Lung (tissue), 12 donors: ENCODE results near the gene L3MBTL4. TPM values are rescaled to one million over a fixed set of nuclear protein-coding genes. Genes with fewer than 3 reads are reported as not detected.

Source experiments
- ATAC-seq: fragments of 200-7000 bp; cut with Tn5 transposase; one replicate; pipeline ENCODE4 v1.9.1; 2020; ENCODE audit warnings: moderate number of reproducible peaks; ENCODE audit not compliant: insufficient read depth, low FRiP score
- DNase-seq, 3 donors: peaks; one replicate each; pipeline ENCODE4 v3.0.0-alpha.2; 2013 to 2017
- H3K27ac ChIP-seq, 2 donors: one replicate each; pipeline ENCODE4 v1.5.1; 2013; ENCODE audit warnings: mild to moderate bottlenecking in 2 of 2, moderate library complexity in 2 of 2, control low read depth in 1 of 2, inconsistent platforms in 1 of 2, low read depth in 1 of 2, low read length in 1 of 2
- H3K27me3 ChIP-seq, 3 donors: one replicate each; pipeline ENCODE4 v1.5.1; 2013; ENCODE audit warnings: low read length in 2 of 3; ENCODE audit not compliant: control insufficient read depth in 3 of 3, insufficient read depth in 3 of 3
- H3K36me3 ChIP-seq, 4 donors: one replicate each; pipeline ENCODE4 v1.5.1; 2013; ENCODE audit warnings: low read length in 4 of 4, mild to moderate bottlenecking in 1 of 4, moderate library complexity in 1 of 4; ENCODE audit not compliant: control insufficient read depth in 4 of 4, insufficient read depth in 4 of 4
- H3K4me1 ChIP-seq, 5 donors: one replicate each; pipeline ENCODE4 v1.5.1; 2013; ENCODE audit warnings: low read length in 5 of 5, mild to moderate bottlenecking in 2 of 5, moderate library complexity in 1 of 5; ENCODE audit not compliant: control insufficient read depth in 5 of 5, insufficient read depth in 5 of 5
- H3K4me3 ChIP-seq: one replicate; pipeline ENCODE4 v1.5.1; 2013; ENCODE audit warnings: mild to moderate bottlenecking, control low read depth, moderate library complexity
- H3K9ac ChIP-seq, 2 donors: one replicate each; pipeline ENCODE4 v1.5.1; 2013; ENCODE audit warnings: low read length in 2 of 2, control low read depth in 1 of 2; ENCODE audit not compliant: insufficient read depth in 1 of 2
- H3K9me3 ChIP-seq, 4 donors: one replicate each; pipeline ENCODE4 v1.5.1; 2013; ENCODE audit warnings: low read length in 3 of 4, mild to moderate bottlenecking in 1 of 4, moderate library complexity in 1 of 4; ENCODE audit not compliant: control insufficient read depth in 4 of 4, insufficient read depth in 3 of 4
- WGBS, 2 donors: extraction: QIAGEN DNeasy Blood & Tissue Kit; methylation state at CpG; one replicate each; pipeline ENCODE4 v1.1.7; 2013; 5-methylcytosine and 5-hydroxymethylcytosine counted together
- polyA plus RNA-seq, 2 donors: library from polyadenylated mRNA; stranded (reverse); fragments of 200-250 nt; gene quantifications; one replicate each; pipeline ENCODE4 v1.2.1, GENCODE V29; 2013
- total RNA-seq, 2 donors: library from RNA; depleted of rRNA in 1 of 2; stranded (reverse); fragments of >200 nt in 1 of 2; gene quantifications; one replicate each; pipeline ENCODE4 v1.2.1, GENCODE V29; 2014 to 2021
- TF ChIP-seq, protein P1 (sequence below): IDR thresholded peaks from 2 replicates; pipeline ENCODE4 v1.5.1; 2012; ENCODE audit warnings: mild to moderate bottlenecking; ENCODE audit errors: control extremely low read depth, extremely low read depth
- donor health status: control.
- donor health status: control.
- donor health status: Bipolar disorder and iron deficiency.
- donor health status: healthy.
- donor health status: DM: yes; HTN: yes; CAD: no.

The L3MBTL4 gene
- total and polyA plus RNA-seq, 4 donors, result 2.8 to 16.8 (median 9.9) TPM

DNA sequence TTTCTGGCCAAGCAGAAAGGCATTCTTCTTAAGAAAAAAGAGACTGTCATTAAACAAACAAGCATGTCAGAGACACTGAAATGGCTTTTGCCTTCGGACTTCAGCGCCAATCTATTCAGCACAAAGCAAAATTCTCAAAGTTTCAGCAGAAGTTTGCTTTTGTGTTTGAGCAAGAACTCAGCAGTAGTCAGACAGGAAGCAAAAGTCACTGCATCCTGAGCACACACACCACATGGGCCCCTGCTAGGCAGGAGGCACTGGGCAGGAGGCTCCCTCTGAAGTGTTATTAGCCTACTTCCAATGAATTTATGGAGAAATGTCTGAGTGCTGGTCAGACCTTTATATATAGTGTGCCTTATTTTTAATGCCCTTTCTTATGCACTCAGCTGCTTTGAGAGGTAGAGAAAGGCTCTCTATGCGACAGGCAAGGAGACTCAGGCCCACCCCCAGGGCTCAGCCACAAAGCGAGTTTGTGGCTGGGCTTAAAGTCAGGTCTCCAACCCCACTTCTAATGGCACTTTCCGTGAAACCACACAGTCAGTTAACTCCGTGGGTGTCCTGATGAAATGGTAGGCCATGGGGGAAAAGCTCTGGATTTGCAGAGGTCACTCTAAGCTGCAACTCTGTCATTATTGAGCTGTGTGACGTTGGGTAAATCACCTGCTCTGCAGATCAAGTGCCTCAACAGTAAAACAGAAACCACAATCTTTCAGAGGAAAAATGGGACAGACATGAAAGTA lies 358.4 kb downstream of the L3MBTL4 start:
- WGBS, 2 donors, result 46 to 55% methylated on average over 7 of the region's 7 CpGs
- no peaks in the 10 kb centered on the region for H3K36me3 ChIP-seq
- TF ChIP-seq, protein P1, sequence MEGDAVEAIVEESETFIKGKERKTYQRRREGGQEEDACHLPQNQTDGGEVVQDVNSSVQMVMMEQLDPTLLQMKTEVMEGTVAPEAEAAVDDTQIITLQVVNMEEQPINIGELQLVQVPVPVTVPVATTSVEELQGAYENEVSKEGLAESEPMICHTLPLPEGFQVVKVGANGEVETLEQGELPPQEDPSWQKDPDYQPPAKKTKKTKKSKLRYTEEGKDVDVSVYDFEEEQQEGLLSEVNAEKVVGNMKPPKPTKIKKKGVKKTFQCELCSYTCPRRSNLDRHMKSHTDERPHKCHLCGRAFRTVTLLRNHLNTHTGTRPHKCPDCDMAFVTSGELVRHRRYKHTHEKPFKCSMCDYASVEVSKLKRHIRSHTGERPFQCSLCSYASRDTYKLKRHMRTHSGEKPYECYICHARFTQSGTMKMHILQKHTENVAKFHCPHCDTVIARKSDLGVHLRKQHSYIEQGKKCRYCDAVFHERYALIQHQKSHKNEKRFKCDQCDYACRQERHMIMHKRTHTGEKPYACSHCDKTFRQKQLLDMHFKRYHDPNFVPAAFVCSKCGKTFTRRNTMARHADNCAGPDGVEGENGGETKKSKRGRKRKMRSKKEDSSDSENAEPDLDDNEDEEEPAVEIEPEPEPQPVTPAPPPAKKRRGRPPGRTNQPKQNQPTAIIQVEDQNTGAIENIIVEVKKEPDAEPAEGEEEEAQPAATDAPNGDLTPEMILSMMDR, result no peak
- H3K9ac ChIP-seq, result no peak overlapping the region
- no peaks in the 10 kb centered on the region for H3K27me3 ChIP-seq
- H3K4me3 ChIP-seq, result no peak overlapping the region
- peak overlapping the region in 1 of 2 donors; percentile 86 for H3K27ac ChIP-seq
- peaks cover 0 to 2% (median 1%) of the 10 kb centered on the region in 4 donors for H3K9me3 ChIP-seq
- no peak for ATAC-seq
- H3K4me1 ChIP-seq, result peaks cover 0 to 15% (median 14%) of the 10 kb centered on the region in 5 donors
- DNase-seq, result peak; percentile 25 to 63 (median 29)

DNA sequence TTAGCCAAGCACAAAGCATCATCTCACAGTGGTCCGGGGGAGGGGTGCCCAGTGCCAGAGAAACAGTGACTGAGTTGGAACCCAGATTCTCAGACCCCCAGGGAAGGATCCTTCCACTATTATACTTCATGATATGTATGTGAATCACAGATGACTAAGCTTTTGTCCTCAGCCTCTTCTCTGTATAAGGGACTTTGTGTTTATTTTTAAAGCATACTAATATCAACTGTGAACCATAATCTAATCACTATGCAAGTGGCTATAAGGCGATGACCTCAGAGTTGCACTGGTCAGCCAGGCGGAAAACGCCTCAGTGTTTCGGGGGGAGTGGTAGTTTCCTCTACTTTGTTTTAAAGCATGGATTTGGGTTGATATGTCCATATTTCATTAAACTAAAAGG lies 359.0 kb downstream of the L3MBTL4 start:
- Histone ChIP-seq H3K36me3 (no peaks in the 10 kb centered on the region), H3K9ac (no peak overlapping the region), H3K27me3 (no peaks in the 10 kb centered on the region), H3K9me3 (peaks cover 0 to 2% (median 1%) of the 10 kb centered on the region in 4 donors), H3K4me1 (peaks cover 0 to 15% (median 14%) of the 10 kb centered on the region in 5 donors), H3K27ac (peak overlapping the region in 1 of 2 donors; percentile 86), H3K4me3 (no peak overlapping the region)
- no peak for ATAC-seq
- WGBS, 2 donors, result 79 to 82% methylated on average over 5 of the region's 5 CpGs
- peak in 1 of 3 donors; percentile 20 for DNase-seq
- TF ChIP-seq, protein P1, result no peak

DNA sequence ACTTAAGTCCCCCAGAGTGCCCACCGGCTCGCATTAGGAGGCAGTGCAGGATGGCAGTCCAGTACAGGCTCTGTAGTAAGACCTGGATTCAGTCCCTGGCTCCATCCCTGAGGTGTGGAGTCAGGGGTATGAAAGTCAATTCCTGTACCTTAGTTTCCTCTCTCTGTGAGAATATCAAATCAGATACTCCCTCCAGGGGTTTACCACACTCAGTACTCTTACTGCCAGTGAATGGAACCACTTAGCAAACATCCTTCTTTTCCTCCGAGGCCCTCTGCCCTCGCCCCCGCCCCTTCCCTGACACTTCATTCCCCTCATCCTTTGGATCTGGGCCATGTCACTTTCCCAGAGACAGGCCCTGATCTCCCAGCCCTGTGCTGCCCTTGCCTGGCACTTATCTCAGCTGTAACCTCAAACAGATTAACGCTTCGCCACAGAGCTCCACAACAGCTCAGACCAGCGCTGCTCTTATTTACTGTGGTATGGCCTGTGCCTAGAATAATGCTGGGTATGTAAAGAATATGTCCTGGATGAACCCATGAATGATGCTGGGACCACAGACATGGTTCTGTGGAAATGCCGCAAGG lies 360.4 kb downstream of the L3MBTL4 start:
- ATAC-seq (no peak), DNase-seq (no peak)
- peak overlapping the region in 1 of 2 donors; percentile 41 for H3K27ac ChIP-seq
- peaks cover 0 to 15% (median 14%) of the 10 kb centered on the region in 5 donors for H3K4me1 ChIP-seq
- 87 to 89% methylated on average over 9 of the region's 9 CpGs for WGBS, 2 donors
- no peak overlapping the region for H3K4me3 ChIP-seq
- no peaks in the 10 kb centered on the region for H3K27me3 ChIP-seq
- no peak overlapping the region for H3K9ac ChIP-seq
- TF ChIP-seq, protein P1, result no peak
- no peaks in the 10 kb centered on the region for H3K36me3 ChIP-seq
- H3K9me3 ChIP-seq, result peaks cover 0 to 2% (median 1%) of the 10 kb centered on the region in 4 donors
